ENCODE measurements around the gene TMEM89.

Gene TMEM89

DNA sequence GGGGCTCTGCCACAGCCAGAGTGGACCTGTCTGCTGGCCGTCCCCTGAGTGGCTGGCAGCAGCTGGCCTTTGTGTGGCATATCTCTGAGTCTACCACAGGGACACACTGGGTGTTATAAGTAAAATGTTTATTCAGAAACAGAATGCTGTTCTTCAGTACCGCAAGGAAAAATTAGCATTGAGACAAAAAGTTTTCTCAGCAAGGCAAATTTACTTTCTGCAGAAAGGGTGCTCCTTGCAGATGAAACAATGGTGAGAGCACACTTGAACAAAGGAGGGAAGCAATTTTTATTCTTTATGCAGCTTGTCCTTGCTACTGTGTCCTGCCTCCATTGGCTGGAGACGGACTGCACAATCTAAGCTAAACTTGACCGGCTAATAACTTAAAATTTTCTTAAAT, 4.0 kb downstream of the TMEM89 start:
- no peaks in the 10 kb centered on the region for H3K27me3 ChIP-seq (ENCODE audit: control insufficient read depth, low read length)
- H3K4me2 ChIP-seq (ENCODE audit: low read length): no peak overlapping the region
- TF ChIP-seq, protein P1, sequence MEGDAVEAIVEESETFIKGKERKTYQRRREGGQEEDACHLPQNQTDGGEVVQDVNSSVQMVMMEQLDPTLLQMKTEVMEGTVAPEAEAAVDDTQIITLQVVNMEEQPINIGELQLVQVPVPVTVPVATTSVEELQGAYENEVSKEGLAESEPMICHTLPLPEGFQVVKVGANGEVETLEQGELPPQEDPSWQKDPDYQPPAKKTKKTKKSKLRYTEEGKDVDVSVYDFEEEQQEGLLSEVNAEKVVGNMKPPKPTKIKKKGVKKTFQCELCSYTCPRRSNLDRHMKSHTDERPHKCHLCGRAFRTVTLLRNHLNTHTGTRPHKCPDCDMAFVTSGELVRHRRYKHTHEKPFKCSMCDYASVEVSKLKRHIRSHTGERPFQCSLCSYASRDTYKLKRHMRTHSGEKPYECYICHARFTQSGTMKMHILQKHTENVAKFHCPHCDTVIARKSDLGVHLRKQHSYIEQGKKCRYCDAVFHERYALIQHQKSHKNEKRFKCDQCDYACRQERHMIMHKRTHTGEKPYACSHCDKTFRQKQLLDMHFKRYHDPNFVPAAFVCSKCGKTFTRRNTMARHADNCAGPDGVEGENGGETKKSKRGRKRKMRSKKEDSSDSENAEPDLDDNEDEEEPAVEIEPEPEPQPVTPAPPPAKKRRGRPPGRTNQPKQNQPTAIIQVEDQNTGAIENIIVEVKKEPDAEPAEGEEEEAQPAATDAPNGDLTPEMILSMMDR (IDR thresholded peaks at IDR 0.05; ENCODE audit: low read depth, low read length, poor library complexity, severe bottlenecking): no peak
- no peak for TF ChIP-seq EZH2phosphoT487 (IDR thresholded peaks at IDR 0.05; ENCODE audit: borderline replicate concordance, low read length)
- peaks cover 16% of the 10 kb centered on the region for H3K9me3 ChIP-seq (ENCODE audit: control insufficient read depth, insufficient read depth, low read length)
- no peak overlapping the region for H3K27ac ChIP-seq (ENCODE audit: low read depth, low read length)
- no peaks in the 10 kb centered on the region for H4K20me1 ChIP-seq (ENCODE audit: control insufficient read depth, insufficient read depth, low read depth, low read length)
- no peaks in the 10 kb centered on the region for H3K9me2 ChIP-seq (replicated peaks; ENCODE audit: control insufficient read depth, low read length)
- H3F3A ChIP-seq (ENCODE audit: control insufficient read depth, insufficient read depth): no peaks in the 10 kb centered on the region
- no peaks in the 10 kb centered on the region for H3K36me3 ChIP-seq (ENCODE audit: control insufficient read depth, low read length)
- H3K4me3 ChIP-seq (ENCODE audit: low read length): no peak overlapping the region
- H3K79me2 ChIP-seq (ENCODE audit: control insufficient read depth, low read length): no peaks in the 10 kb centered on the region
- no peaks in the 10 kb centered on the region for H3K4me1 ChIP-seq (ENCODE audit: control insufficient read depth, low read length)

DNA sequence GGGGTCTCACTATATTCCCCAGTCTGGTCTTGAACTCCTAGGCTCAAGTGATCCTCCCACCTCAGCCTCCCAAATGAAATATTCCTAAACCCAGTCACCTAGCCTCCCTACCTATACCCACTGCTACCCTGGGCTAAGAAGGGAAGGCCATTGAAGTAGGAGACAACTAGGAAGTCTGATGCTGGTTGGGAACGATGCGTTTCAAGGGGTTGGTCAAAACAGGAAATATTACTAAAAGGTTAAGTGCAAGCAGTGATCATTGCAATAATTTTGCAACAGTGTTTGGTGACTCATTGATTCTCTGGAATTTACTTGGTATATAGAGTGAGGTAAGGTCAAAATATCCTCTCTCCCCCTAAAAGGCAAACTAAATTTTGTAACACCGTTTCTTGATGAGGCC, 7.5 kb downstream of the TMEM89 start:
- H3K4me1 ChIP-seq (ENCODE audit: control insufficient read depth, low read length): peaks cover 5% of the 10 kb centered on the region
- H3K9me2 ChIP-seq (replicated peaks; ENCODE audit: control insufficient read depth, low read length): no peaks in the 10 kb centered on the region
- H3K4me2 ChIP-seq (ENCODE audit: low read length): no peak overlapping the region
- peaks cover 2% of the 10 kb centered on the region; the same call in 1 of the 2 replicates for H3F3A ChIP-seq (ENCODE audit: control insufficient read depth, insufficient read depth)
- H3K36me3 ChIP-seq (ENCODE audit: control insufficient read depth, low read length): peaks cover 3% of the 10 kb centered on the region; the same call in 1 of the 2 replicates
- H3K27ac ChIP-seq (ENCODE audit: low read depth, low read length): no peak overlapping the region
- H3K27me3 ChIP-seq (ENCODE audit: control insufficient read depth, low read length): no peaks in the 10 kb centered on the region
- H3K9me3 ChIP-seq (ENCODE audit: control insufficient read depth, insufficient read depth, low read length): peaks cover 16% of the 10 kb centered on the region
- H4K20me1 ChIP-seq (ENCODE audit: control insufficient read depth, insufficient read depth, low read depth, low read length): no peaks in the 10 kb centered on the region
- H3K4me3 ChIP-seq (ENCODE audit: low read length): no peak overlapping the region
- peaks cover 7% of the 10 kb centered on the region for H3K79me2 ChIP-seq (ENCODE audit: control insufficient read depth, low read length)
- TF ChIP-seq, protein P1 (IDR thresholded peaks at IDR 0.05; ENCODE audit: low read depth, low read length, poor library complexity, severe bottlenecking): no peak
- TF ChIP-seq EZH2phosphoT487 (IDR thresholded peaks at IDR 0.05; ENCODE audit: borderline replicate concordance, low read length): no peak

DNA sequence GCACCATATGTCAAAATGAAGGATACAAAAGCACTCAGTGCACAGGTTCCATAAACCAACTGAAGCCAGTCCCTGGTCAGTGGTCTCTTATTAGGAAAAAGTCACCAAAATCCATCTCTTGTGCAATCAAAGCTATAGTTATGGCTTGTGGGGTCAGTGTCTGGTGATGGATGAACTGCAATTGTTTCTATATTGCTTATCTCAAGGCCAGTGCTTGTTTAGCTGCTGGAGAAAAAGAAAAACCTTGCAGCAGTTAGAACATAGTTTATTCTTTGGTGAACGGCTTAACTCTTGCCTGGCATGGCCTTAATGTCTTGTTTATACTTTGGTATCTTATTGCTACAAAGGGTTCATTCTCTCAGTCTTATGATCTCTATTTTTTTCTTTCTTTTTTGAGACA, 9.3 kb downstream of the TMEM89 start:
- Histone ChIP-seq H3K27ac (ENCODE audit: low read depth, low read length) (no peak overlapping the region), H3K36me3 (ENCODE audit: control insufficient read depth, low read length) (peaks cover 18% of the 10 kb centered on the region), H3K79me2 (ENCODE audit: control insufficient read depth, low read length) (peaks cover 24% of the 10 kb centered on the region), H3K9me3 (ENCODE audit: control insufficient read depth, insufficient read depth, low read length) (peaks cover 4% of the 10 kb centered on the region), H3K4me1 (ENCODE audit: control insufficient read depth, low read length) (peaks cover 14% of the 10 kb centered on the region), H4K20me1 (ENCODE audit: control insufficient read depth, insufficient read depth, low read depth, low read length) (no peaks in the 10 kb centered on the region), H3K4me3 (ENCODE audit: low read length) (no peak overlapping the region), H3F3A (ENCODE audit: control insufficient read depth, insufficient read depth) (peaks cover 2% of the 10 kb centered on the region; the same call in 1 of the 2 replicates), H3K9me2 (replicated peaks; ENCODE audit: control insufficient read depth, low read length) (no peaks in the 10 kb centered on the region), H3K27me3 (ENCODE audit: control insufficient read depth, low read length) (no peaks in the 10 kb centered on the region), H3K4me2 (ENCODE audit: low read length) (no peak overlapping the region)
- TF ChIP-seq, protein P1 (IDR thresholded peaks at IDR 0.05; ENCODE audit: low read depth, low read length, poor library complexity, severe bottlenecking): no peak
- TF ChIP-seq EZH2phosphoT487 (IDR thresholded peaks at IDR 0.05; ENCODE audit: borderline replicate concordance, low read length): no peak
